Right renal cortex interstitium (tissue), 3 donors: ENCODE data around the gene THSD4. TPM values are rescaled to one million over a fixed set of nuclear protein-coding genes. Genes with fewer than 3 reads are reported as not detected.

Source experiments
- DNase-seq, 3 donors: peaks; one replicate each; pipeline ENCODE4 v3.0.0-alpha.2; 2013; ENCODE audit warnings: low read depth in 3 of 3, low spot score in 2 of 3
- polyA plus RNA-seq, 3 donors: library from polyadenylated mRNA; unstranded; fragments of 120-200 nt; gene quantifications; one replicate each; pipeline ENCODE4 v1.2.1, GENCODE V29; 2013; ENCODE audit not compliant: insufficient read length in 3 of 3

Gene THSD4
- polyA plus RNA-seq, result 10 to 100 TPM; 31.9 to 39.4 (median 33.2) TPM

GRCh38 chr15:71114887-71115566 lies at the start of gene THSD4:
Gene THSD4 (plus strand): TSS chr15:71115471.
- DNase-seq, result no peak

- DNase-seq, result no peak
Observed at GRCh38 chr15:71066983-71067382, 48.3 kb upstream of the THSD4 start.

DNA sequence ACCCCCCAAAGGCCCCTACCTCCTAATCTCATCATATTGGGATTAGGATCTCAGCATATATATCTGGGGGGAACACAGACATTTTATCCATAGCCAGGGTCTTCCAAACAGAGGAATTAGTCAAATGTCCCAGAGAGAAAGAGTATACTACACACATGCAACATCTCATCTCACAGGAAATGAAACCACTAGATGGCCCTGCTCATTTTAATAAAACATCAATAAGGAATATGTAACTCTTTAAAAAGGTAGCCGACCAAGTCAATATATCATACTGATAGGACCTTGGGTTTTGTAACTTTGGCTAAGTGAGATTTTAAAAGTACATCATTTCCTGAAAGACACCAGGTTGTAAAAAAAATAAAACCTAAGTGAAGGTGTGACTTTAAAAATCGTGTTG lies 45.6 kb upstream of the THSD4 start:
- DNase-seq, result no peak

- no peak for DNase-seq
Observed at GRCh38 chr15:71071529-71071928, 43.7 kb upstream of the THSD4 start.

GRCh38 chr15:71072423-71072822 lies 42.8 kb upstream of the THSD4 start:
- DNase-seq, result no peak

- no peak for DNase-seq
Observed at GRCh38 chr15:71078506-71079207, 36.6 kb upstream of the THSD4 start.

DNA sequence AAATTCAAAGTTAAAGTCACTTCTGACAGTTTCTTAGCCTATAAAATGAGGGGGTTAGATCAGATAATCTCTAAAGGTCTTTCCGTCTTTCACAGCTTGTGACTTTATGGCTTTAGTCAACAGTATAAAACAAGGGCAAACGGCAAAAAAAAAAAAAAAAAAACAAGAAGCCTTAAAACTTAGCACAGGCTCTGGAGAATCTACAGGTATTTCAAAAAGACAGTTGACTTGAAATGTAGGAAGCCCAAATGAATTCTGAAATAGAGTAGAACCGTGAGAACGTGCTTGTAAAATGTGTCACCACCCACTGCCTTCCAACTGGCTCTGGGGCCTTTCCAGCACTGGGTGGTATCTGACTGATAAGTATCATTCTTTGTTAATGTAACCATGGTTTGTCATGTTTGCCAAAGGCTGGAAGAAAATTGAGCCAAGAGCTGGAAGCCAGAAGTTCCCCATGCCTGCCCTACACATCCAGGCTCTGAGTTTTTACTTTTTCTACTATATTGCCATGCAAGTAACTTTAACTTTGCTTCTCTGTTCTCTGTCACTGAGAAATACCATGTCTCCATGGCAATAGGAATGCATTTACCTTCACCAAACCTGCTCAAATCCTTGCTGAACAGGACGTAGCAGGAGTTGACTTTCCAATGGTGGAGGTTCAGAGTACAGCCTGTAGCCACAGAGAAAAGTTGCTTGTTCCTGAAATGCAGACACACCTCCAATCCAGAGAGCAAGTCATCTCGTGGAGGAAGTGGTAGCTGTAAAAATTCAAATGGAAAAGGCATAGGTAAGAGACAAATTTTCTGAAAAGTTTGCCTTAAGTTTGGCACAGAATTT lies 35.8 kb upstream of the THSD4 start:
- no peak for DNase-seq

- DNase-seq, result no peak
Observed at GRCh38 chr15:71080166-71080565, 35.1 kb upstream of the THSD4 start.

- DNase-seq, result no peak
Observed at GRCh38 chr15:71080705-71081104, 34.6 kb upstream of the THSD4 start.

GRCh38 chr15:71082803-71083202 lies 32.5 kb upstream of the THSD4 start:
- DNase-seq, result no peak

DNA sequence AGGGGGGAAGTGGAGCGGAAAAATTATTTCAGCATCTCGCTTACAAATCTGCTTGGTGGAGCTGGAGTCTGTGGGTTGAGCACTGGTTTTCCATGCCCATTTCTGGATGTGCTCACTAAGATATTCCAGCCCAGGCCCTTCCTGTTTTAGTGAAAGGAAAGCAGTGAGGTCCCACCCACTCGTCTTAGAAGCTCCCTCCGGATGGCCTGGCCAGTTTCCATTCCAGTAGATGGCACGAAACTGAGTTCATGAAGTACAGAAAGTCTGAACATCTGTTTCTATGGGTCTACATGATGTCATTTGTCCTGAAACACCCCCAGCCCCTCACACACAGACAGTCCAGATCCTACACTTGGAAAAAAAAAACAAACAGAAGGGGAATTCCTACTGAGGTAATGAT lies 31.9 kb upstream of the THSD4 start:
- no peak for DNase-seq

DNA sequence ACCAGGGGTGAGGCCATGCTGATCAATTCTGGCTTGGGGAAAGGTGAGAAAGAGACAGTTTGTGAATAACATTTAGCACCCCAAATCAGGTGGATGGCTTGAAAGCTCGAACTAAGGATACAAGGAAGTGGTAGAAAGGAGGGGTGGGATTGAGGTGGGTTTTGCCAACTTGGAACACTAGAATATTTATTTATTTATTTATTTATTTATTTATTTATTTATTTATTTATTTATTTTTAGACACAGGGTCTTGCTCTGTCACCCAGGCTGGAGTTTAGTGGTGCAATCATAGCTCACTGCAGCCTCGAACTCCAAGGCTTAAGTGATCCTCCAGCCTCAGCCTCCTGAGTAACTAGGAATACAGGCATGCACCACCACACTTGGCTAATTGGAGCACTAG lies 31.0 kb upstream of the THSD4 start:
- DNase-seq, result no peak

GRCh38 chr15:71085809-71086208 lies 29.5 kb upstream of the THSD4 start:
- no peak for DNase-seq

- DNase-seq, result no peak
Observed at GRCh38 chr15:71088155-71088554, 27.1 kb upstream of the THSD4 start.

DNA sequence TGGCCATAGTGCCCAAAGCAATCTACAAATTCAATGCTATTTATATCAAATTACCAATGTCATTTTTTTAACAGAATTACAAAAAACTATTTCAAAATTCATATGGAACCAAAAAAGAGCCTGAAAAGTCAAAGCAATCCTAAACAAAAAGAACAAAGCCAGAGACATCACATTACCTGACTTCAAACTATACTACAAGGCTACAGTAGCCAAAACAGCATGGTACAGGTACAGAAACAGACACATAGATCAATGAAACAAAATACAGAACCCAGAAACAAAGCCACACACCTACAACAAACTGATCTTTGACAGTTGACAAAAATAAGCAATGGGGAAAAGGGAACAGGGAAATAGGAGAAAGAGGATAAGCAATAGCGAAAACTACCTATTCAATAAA lies 26.6 kb upstream of the THSD4 start:
- DNase-seq, result no peak

GRCh38 chr15:71089801-71090200 lies 25.5 kb upstream of the THSD4 start:
- DNase-seq, result no peak

GRCh38 chr15:71091601-71092000 lies 23.7 kb upstream of the THSD4 start:
- no peak for DNase-seq

- no peak for DNase-seq
Observed at GRCh38 chr15:71092056-71092600, 23.1 kb upstream of the THSD4 start.

DNA sequence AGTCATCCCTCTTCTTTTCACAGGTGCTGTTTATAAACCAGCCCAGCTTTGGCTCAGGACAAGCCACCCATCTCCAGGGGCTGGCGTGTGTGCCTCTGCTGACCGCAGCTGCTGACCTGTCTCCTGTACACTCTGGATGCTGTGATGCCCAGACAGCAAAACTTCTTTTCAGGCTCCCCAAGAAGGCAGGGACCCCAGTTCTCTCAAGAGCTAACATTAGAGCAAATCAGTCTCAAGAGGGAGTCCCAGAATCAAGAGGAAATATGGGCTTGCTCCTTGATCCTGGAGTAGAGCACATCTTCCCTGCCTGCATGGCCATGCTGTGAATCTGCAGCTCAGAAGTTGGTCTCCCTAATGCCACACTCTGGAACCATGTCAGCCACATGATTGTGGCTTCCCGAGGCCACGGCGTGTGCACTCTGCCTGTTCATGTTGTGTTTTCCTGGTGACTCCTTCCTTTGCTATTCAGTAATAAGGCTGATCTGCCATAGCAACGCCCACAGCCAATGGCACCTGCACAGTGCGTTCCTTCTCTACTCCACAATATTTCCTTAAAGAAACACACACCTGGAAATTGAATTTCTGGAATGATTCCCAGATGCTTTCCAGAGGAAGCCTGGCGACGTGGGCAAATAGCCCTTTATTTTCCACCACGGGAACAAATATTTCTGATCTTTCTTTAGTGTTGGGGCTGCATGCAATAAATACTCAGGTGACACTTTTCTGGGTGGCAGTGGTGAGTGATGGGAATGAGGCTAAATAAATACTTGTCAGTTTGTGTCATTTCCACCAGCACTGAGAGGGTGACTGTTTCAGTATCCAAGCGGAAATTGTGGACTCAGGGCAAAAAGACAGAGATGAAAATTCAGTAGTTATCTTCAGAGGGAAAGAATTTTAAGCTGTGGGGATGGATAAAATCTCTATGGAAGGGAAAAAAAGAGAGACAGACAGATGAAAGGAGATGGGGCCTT lies 21.9 kb upstream of the THSD4 start:
- no peak for DNase-seq

GRCh38 chr15:71094137-71094536 lies 21.1 kb upstream of the THSD4 start:
- no peak for DNase-seq
